CD4-positive, alpha-beta T cell treated with Interleukin-17A for 1 hour (primary cell): ENCODE measurements around the gene EXOG.
"Not testable (repeated sequence)": the region's sequence is repeated elsewhere in the genome, so short reads cannot be mapped to it uniquely, and the experiment has no call there.

ENCODE experiments used
- DNase-seq: peaks from one replicate; pipeline ENCODE4 v3.0.0-alpha.2; 2020

The EXOG gene

GRCh38 chr3:38565339-38566214, 69.4 kb downstream of the EXOG start:
- no peak for DNase-seq

- DNase-seq, result no peak
Measured at GRCh38 chr3:38566215-38566528, 70.0 kb downstream of the EXOG start.

- not testable (repeated sequence) for DNase-seq
Measured at GRCh38 chr3:38566794-38567193, 70.7 kb downstream of the EXOG start.

GRCh38 chr3:38567498-38567897, 71.4 kb downstream of the EXOG start:
- DNase-seq, result no peak

- DNase-seq, result no peak
Measured at GRCh38 chr3:38573111-38573510, 77.0 kb downstream of the EXOG start.

GRCh38 chr3:38573556-38573955, 77.4 kb downstream of the EXOG start:
- DNase-seq, result no peak

- no peak for DNase-seq
Measured at GRCh38 chr3:38574411-38575278, 78.5 kb downstream of the EXOG start.

GRCh38 chr3:38575279-38575843, 79.2 kb downstream of the EXOG start:
- DNase-seq, result no peak
